GM12878 (cell line): Measurements from ENCODE around the gene NTRK3. TPM values are rescaled to one million over a fixed set of nuclear protein-coding genes. Genes with fewer than 3 reads are reported as not detected.

Source experiments
- ATAC-seq: fragments of 200-7000 bp; cut with Tn5 transposase; 3 replicates; pipeline ENCODE4 v1.9.1; 2020; ENCODE audit warnings: mild to moderate bottlenecking, moderate library complexity
- BruUV-seq: library from RNA; stranded (reverse); fragments of 400-500 nt; replicated peaks from 2 replicates; lab custom pipeline; 2021; lab: Mats Ljungman, UMichigan
- CTCF ChIA-PET: fragments of 300-600 bp; sonication (Branson Sonifier 250); formaldehyde crosslinking; extraction: SDS; loops from one replicate; lab custom pipeline; 2021; ENCODE audit warnings: inconsistent platforms; lab: Yijun Ruan, JAX
- POLR2A ChIA-PET: fragments of 350-600 bp; formaldehyde crosslinking; extraction: SDS; loops from one replicate; lab custom pipeline; 2021; ENCODE audit warnings: inconsistent platforms; lab: Charles Lee
- RAD21 ChIA-PET: fragments of 300-600 bp; sonication (Branson Sonifier 250); formaldehyde crosslinking; loops from one replicate; lab custom pipeline; 2023; ENCODE audit warnings: antibody characterized with exemption; ENCODE audit not compliant: unreplicated experiment; lab: Charles Lee
- SMC1A ChIA-PET: fragments of 300-600 bp; sonication (Branson Sonifier 250); formaldehyde crosslinking; loops from one replicate; lab custom pipeline; 2023; ENCODE audit not compliant: unreplicated experiment, uncharacterized antibody; lab: Charles Lee
- DNase-seq: peaks from one replicate; pipeline ENCODE4 v3.0.0-alpha.2; 2011; ENCODE audit warnings: low read depth, low spot score
- FAIRE-seq: peaks from 3 replicates; lab custom pipeline; 2011; peaks lifted over from hg19 to GRCh38; lab: Jason Lieb, UNC
- H2AFZ ChIP-seq: 2 replicates; pipeline ENCODE4 v1.6.0; 2011; ENCODE audit warnings: low read depth, low read length, control low read depth; ENCODE audit not compliant: control insufficient read depth
- H3K27ac ChIP-seq: 2 replicates; pipeline ENCODE4 v1.5.1; 2011; ENCODE audit warnings: control low read depth; ENCODE audit not compliant: control insufficient read depth, insufficient read depth
- H3K27me3 ChIP-seq, 2 experiments: replicated peaks in 1 of 2; 2 replicates each; pipeline versions ENCODE4 v1.6.0 to v1.6.1; 2011; ENCODE audit warnings: low read length in 1 of 2; ENCODE audit not compliant: control insufficient read depth in 2 of 2, insufficient read depth in 2 of 2
- H3K36me3 ChIP-seq, 2 experiments: 2 replicates each; pipeline ENCODE4 v1.5.1; 2011; ENCODE audit warnings: low read length in 1 of 2; ENCODE audit not compliant: control insufficient read depth in 2 of 2, insufficient read depth in 2 of 2
- H3K4me1 ChIP-seq: 2 replicates; pipeline ENCODE4 v1.6.1; 2011; ENCODE audit warnings: mild to moderate bottlenecking, low read length, moderate library complexity, mixed read lengths; ENCODE audit not compliant: control insufficient read depth, insufficient read depth
- H3K4me2 ChIP-seq: 2 replicates; pipeline ENCODE4 v1.6.0; 2011; ENCODE audit warnings: control low read depth; ENCODE audit not compliant: control insufficient read depth, insufficient read depth
- H3K4me3 ChIP-seq: fragments of 200-600 bp; sonication (generic); 2 replicates; pipeline ENCODE4 v1.5.1; 2016
- H3K79me2 ChIP-seq: 2 replicates; pipeline ENCODE4 v1.6.0; 2011; ENCODE audit warnings: low read length; ENCODE audit not compliant: control insufficient read depth, insufficient read depth
- H3K9ac ChIP-seq: 2 replicates; pipeline ENCODE4 v1.8.0; 2011; ENCODE audit warnings: low read length, control low read depth, mixed read lengths; ENCODE audit not compliant: control insufficient read depth, insufficient read depth
- H3K9me3 ChIP-seq: replicated peaks from 3 replicates; pipeline ENCODE4 v1.5.1; 2011; ENCODE audit warnings: mild to moderate bottlenecking, low read length; ENCODE audit not compliant: control insufficient read depth, insufficient read depth
- H4K20me1 ChIP-seq: 2 replicates; pipeline ENCODE4 v1.6.0; 2011; ENCODE audit not compliant: control insufficient read depth, insufficient read depth
- BCL11A ChIP-seq: IDR thresholded peaks from 2 replicates; pipeline ENCODE4 v1.6.1; 2011; ENCODE audit warnings: low read depth, low read length
- BRCA1 ChIP-seq: IDR thresholded peaks from 2 replicates; pipeline ENCODE4 v1.6.1; 2011; ENCODE audit warnings: low read depth, low read length, improper control_type of control experiment
- CEBPB ChIP-seq, 2 experiments: fragments of 150-350 bp in 1 of 2; IDR thresholded peaks; 2 replicates each; pipeline ENCODE4 v1.6.1; 2012 to 2014; ENCODE audit warnings: low read depth in 2 of 2, low read length in 2 of 2, borderline replicate concordance in 1 of 2, inconsistent platforms in 1 of 2
- CHD4 ChIP-seq: fragments of 200-600 bp; sonication (generic); IDR thresholded peaks from 2 replicates; pipeline ENCODE4 v1.6.1; 2016; ENCODE audit warnings: mild to moderate bottlenecking
- CREB1 ChIP-seq: IDR thresholded peaks from 2 replicates; pipeline ENCODE4 v1.6.1; 2012; ENCODE audit warnings: low read depth, mild to moderate bottlenecking, inconsistent platforms
- ESRRA ChIP-seq: IDR thresholded peaks from 2 replicates; pipeline ENCODE4 v1.6.1; 2012; ENCODE audit warnings: mild to moderate bottlenecking, low read length, improper control_type of control experiment
- ETV6 ChIP-seq, 2 experiments: fragments of 450-650 bp in 1 of 2; IDR thresholded peaks in 1 of 2; conservative IDR thresholded peaks in 1 of 2; 2 replicates each; pipeline ENCODE4 v1.6.1; 2014; ENCODE audit warnings: antibody characterized with exemption in 1 of 2, borderline replicate concordance in 1 of 2, low read depth in 1 of 2, mild to moderate bottlenecking in 1 of 2, moderate library complexity in 1 of 2
- HDAC2 ChIP-seq: fragments of 200-600 bp; sonication (generic); IDR thresholded peaks from 2 replicates; pipeline ENCODE4 v1.6.1; 2017
- HDGF ChIP-seq: fragments of 450-650 bp; IDR thresholded peaks from 2 replicates; pipeline ENCODE4 v1.6.1; 2016; ENCODE audit warnings: antibody characterized with exemption
- NFYB ChIP-seq: IDR thresholded peaks from 2 replicates; pipeline ENCODE4 v1.6.1; 2011; ENCODE audit warnings: low read depth, mild to moderate bottlenecking, low read length, improper control_type of control experiment, moderate library complexity; ENCODE audit not compliant: insufficient read depth
- NR2C1 ChIP-seq: fragments of 450-650 bp; IDR thresholded peaks from 2 replicates; pipeline ENCODE4 v1.6.1; 2017; ENCODE audit warnings: antibody characterized with exemption, mild to moderate bottlenecking, moderate library complexity
- TBL1XR1 ChIP-seq: IDR thresholded peaks from 2 replicates; pipeline ENCODE4 v1.6.1; 2012; ENCODE audit warnings: low read depth, low read length, improper control_type of control experiment
- TCF12 ChIP-seq: IDR thresholded peaks from 2 replicates; pipeline ENCODE4 v1.6.1; 2011; ENCODE audit warnings: low read depth, mild to moderate bottlenecking, low read length
- WGBS: methylation state at CpG from one replicate; pipeline ENCODE4 v1.1.6; 2016; ENCODE audit warnings: low lambda C conversion rate; ENCODE audit not compliant: insufficient replicate concordance, insufficient coverage; ENCODE audit errors: missing lambda C conversion rate; 5-methylcytosine and 5-hydroxymethylcytosine counted together
- in situ Hi-C: fragments of 300-500 bp; cut with MboI; formaldehyde crosslinking; loops from 9 replicates; pipeline ENCODE4 v1.14.3; 2018; ENCODE audit warnings: mixed read lengths
- intact Hi-C: fragments of 100-400 bp; cut with micrococcal nuclease; formaldehyde crosslinking; loops from one replicate; pipeline ENCODE4 v1.14.2; 2022; ENCODE audit not compliant: unreplicated experiment
- polyA plus RNA-seq, 11 experiments: library from polyadenylated mRNA; depleted of rRNA in 4 of 11; unstranded in 6 of 11; stranded (reverse) in 5 of 11; fragments of >200 nt; fragmentation: Nextera tagmentation in 4 of 11; fragmentation: Illumina TruSeq in 1 of 11; extraction: Ambion mirVana in 4 of 11; extraction: Trizol in 1 of 11; gene quantifications; 1 replicate in 1 of 11; 2 replicates in 10 of 11; pipeline versions ENCODE4 v1.2.1 to v1.2.3, GENCODE V29; 2011 to 2016; ENCODE audit warnings: inconsistent platforms in 2 of 11, missing spikeins in 2 of 11, low read depth in 1 of 11
- total RNA-seq, 4 experiments: library from RNA; depleted of rRNA in 3 of 4; stranded (reverse); fragments of >200 nt in 3 of 4; fragmentation: Illumina TruSeq in 1 of 4; extraction: Trizol in 1 of 4; gene quantifications; 2 replicates each; pipeline versions ENCODE4 v1.2.1 to v1.2.3, GENCODE V29; 2013 to 2021
- TF ChIP-seq, protein P1 (sequence below): IDR thresholded peaks from 2 replicates; pipeline ENCODE4 v1.6.1; 2011; ENCODE audit warnings: mild to moderate bottlenecking, low read depth, low read length, moderate library complexity; ENCODE audit not compliant: insufficient replicate concordance
- TF ChIP-seq, protein P2 (sequence below): fragments of 150-350 bp; IDR thresholded peaks from 2 replicates; pipeline ENCODE4 v1.6.1; 2014; ENCODE audit warnings: mild to moderate bottlenecking, low read depth, low read length
- TF ChIP-seq, protein P3 (sequence below): fragments of 450-650 bp; IDR thresholded peaks from 2 replicates; pipeline ENCODE4 v1.6.1; 2018; ENCODE audit warnings: mild to moderate bottlenecking, low read depth, moderate library complexity; ENCODE audit not compliant: partially characterized antibody
- TF ChIP-seq, protein P4 (sequence below): IDR thresholded peaks from 2 replicates; pipeline ENCODE4 v1.6.1; 2012; ENCODE audit warnings: low read length, inconsistent platforms
- TF ChIP-seq, protein P5 (sequence below): IDR thresholded peaks from 2 replicates; pipeline ENCODE4 v1.6.1; 2012; ENCODE audit warnings: low read depth, low read length, improper control_type of control experiment

NTRK3 gene
- total and polyA plus RNA-seq, 10 of the 15 experiments (the other 5 are each of a cell fraction or from before 2014, with no cell fraction given), result not detected

DNA sequence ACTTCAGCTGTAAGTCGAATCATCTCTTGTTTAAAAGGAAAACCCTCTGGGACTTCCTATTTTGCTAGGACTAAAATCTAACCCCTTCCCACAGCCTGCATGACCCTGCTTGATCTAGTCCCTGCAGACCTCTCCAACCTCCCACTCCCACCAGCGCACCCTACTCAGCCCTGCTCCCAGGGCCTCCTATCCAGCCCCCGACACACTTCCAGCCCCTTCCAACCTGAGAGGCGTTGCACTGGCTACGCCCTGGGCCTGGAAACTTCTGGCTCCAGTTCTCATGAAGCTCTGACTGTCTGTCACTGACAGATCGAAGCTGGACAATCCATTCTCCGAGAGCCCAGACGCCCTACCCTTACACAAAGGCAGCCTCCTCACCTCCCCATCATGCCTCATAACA lies 21.8 kb downstream of the NTRK3 start:
- FAIRE-seq (no peak), ATAC-seq (no peak), DNase-seq (no peak)
- Histone ChIP-seq H3K27ac (no peak overlapping the region), H3K9me3 (no peaks in the 10 kb centered on the region), H3K4me3 (no peak overlapping the region), H3K4me1 (no peaks in the 10 kb centered on the region), H3K27me3 (no peaks in the 10 kb centered on the region), H3K9ac (no peak overlapping the region), H3K36me3 (no peaks in the 10 kb centered on the region), H4K20me1 (no peaks in the 10 kb centered on the region), H2AFZ (no peak overlapping the region), H3K4me2 (no peak overlapping the region), H3K79me2 (no peaks in the 10 kb centered on the region)
- in situ Hi-C loops, result no loop called here
- POLR2A ChIA-PET, result no interaction called here
- CTCF ChIA-PET, result interaction anchor here (0.6 to 1.5 kb wide), 2 partner anchors 10 to 283 kb away, joined by 3 to 9 read pairs; no protein-coding TSS in a partner anchor
- 13% methylated on average over 8 of the region's 8 CpGs for WGBS
- SMC1A ChIA-PET, result interaction anchor here (0.7 kb wide), 1 partner anchor 55 kb away, joined by 3 read pairs; no protein-coding TSS in a partner anchor
- no TSS peak for BruUV-seq
- RAD21 ChIA-PET, result no interaction called here
- intact Hi-C loops, result no loop called here
- TF ChIP-seq BRCA1 (no peak), TBL1XR1 (no peak), ETV6 (conservative IDR thresholded peaks at IDR 0.05 in 1 of 2, IDR thresholded peaks at IDR 0.05 in 1 of 2; ENCODE audit: borderline replicate concordance in 1 of 2, low read depth in 1 of 2) (no peak), BCL11A (no peak), CEBPB (IDR thresholded peaks at IDR 0.05; ENCODE audit: borderline replicate concordance in 1 of 2, low read depth in 2 of 2, low read length in 2 of 2) (no peak), CREB1 (no peak), NR2C1 (no peak), CHD4 (no peak), NFYB (no peak), TCF12 (no peak), ESRRA (no peak), HDAC2 (no peak), HDGF (no peak)
- TF ChIP-seq, protein P1, sequence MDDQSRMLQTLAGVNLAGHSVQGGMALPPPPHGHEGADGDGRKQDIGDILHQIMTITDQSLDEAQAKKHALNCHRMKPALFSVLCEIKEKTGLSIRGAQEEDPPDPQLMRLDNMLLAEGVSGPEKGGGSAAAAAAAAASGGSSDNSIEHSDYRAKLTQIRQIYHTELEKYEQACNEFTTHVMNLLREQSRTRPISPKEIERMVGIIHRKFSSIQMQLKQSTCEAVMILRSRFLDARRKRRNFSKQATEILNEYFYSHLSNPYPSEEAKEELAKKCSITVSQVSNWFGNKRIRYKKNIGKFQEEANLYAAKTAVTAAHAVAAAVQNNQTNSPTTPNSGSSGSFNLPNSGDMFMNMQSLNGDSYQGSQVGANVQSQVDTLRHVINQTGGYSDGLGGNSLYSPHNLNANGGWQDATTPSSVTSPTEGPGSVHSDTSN, result no peak
- TF ChIP-seq, protein P2, sequence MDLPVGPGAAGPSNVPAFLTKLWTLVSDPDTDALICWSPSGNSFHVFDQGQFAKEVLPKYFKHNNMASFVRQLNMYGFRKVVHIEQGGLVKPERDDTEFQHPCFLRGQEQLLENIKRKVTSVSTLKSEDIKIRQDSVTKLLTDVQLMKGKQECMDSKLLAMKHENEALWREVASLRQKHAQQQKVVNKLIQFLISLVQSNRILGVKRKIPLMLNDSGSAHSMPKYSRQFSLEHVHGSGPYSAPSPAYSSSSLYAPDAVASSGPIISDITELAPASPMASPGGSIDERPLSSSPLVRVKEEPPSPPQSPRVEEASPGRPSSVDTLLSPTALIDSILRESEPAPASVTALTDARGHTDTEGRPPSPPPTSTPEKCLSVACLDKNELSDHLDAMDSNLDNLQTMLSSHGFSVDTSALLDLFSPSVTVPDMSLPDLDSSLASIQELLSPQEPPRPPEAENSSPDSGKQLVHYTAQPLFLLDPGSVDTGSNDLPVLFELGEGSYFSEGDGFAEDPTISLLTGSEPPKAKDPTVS, result no peak
- TF ChIP-seq, protein P3, sequence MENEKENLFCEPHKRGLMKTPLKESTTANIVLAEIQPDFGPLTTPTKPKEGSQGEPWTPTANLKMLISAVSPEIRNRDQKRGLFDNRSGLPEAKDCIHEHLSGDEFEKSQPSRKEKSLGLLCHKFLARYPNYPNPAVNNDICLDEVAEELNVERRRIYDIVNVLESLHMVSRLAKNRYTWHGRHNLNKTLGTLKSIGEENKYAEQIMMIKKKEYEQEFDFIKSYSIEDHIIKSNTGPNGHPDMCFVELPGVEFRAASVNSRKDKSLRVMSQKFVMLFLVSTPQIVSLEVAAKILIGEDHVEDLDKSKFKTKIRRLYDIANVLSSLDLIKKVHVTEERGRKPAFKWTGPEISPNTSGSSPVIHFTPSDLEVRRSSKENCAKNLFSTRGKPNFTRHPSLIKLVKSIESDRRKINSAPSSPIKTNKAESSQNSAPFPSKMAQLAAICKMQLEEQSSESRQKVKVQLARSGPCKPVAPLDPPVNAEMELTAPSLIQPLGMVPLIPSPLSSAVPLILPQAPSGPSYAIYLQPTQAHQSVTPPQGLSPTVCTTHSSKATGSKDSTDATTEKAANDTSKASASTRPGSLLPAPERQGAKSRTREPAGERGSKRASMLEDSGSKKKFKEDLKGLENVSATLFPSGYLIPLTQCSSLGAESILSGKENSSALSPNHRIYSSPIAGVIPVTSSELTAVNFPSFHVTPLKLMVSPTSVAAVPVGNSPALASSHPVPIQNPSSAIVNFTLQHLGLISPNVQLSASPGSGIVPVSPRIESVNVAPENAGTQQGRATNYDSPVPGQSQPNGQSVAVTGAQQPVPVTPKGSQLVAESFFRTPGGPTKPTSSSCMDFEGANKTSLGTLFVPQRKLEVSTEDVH, result no peak
- TF ChIP-seq, protein P4, sequence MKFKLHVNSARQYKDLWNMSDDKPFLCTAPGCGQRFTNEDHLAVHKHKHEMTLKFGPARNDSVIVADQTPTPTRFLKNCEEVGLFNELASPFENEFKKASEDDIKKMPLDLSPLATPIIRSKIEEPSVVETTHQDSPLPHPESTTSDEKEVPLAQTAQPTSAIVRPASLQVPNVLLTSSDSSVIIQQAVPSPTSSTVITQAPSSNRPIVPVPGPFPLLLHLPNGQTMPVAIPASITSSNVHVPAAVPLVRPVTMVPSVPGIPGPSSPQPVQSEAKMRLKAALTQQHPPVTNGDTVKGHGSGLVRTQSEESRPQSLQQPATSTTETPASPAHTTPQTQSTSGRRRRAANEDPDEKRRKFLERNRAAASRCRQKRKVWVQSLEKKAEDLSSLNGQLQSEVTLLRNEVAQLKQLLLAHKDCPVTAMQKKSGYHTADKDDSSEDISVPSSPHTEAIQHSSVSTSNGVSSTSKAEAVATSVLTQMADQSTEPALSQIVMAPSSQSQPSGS, result no peak
- TF ChIP-seq, protein P5, sequence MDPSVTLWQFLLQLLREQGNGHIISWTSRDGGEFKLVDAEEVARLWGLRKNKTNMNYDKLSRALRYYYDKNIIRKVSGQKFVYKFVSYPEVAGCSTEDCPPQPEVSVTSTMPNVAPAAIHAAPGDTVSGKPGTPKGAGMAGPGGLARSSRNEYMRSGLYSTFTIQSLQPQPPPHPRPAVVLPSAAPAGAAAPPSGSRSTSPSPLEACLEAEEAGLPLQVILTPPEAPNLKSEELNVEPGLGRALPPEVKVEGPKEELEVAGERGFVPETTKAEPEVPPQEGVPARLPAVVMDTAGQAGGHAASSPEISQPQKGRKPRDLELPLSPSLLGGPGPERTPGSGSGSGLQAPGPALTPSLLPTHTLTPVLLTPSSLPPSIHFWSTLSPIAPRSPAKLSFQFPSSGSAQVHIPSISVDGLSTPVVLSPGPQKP, result no peak
